HEK293 (cell line): ENCODE results near the gene PSMB11.

Experiments
- EGR2 ChIP-seq: fragments of 450-650 bp; formaldehyde crosslinking; IDR thresholded peaks from 2 replicates; pipeline ENCODE4 v1.5.1; 2016; ENCODE audit warnings: low read depth, missing biosample characterization, missing genetic modification characterization
- GLIS1 ChIP-seq: fragments of 450-650 bp; formaldehyde crosslinking; IDR thresholded peaks from 2 replicates; pipeline ENCODE4 v1.5.1; 2016; ENCODE audit warnings: missing biosample characterization, missing genetic modification characterization
- KLF1 ChIP-seq: fragments of 450-650 bp; formaldehyde crosslinking; IDR thresholded peaks from 2 replicates; pipeline ENCODE4 v1.5.1; 2016; ENCODE audit warnings: missing biosample characterization, missing genetic modification characterization
- MZF1 ChIP-seq: fragments of 450-650 bp; formaldehyde crosslinking; IDR thresholded peaks from 2 replicates; pipeline ENCODE4 v1.5.1; 2017; ENCODE audit warnings: missing biosample characterization, missing genetic modification characterization, borderline replicate concordance
- PATZ1 ChIP-seq: fragments of 450-650 bp; formaldehyde crosslinking; IDR thresholded peaks from 2 replicates; pipeline ENCODE4 v1.5.1; 2016; ENCODE audit warnings: missing biosample characterization, missing genetic modification characterization
- PRDM1 ChIP-seq: fragments of 450-650 bp; formaldehyde crosslinking; IDR thresholded peaks from 2 replicates; pipeline ENCODE4; 2016; ENCODE audit warnings: missing biosample characterization, missing genetic modification characterization
- ZBTB11 ChIP-seq: fragments of 450-650 bp; formaldehyde crosslinking; conservative IDR thresholded peaks from 2 replicates; pipeline ENCODE4 v1.5.1; 2016; ENCODE audit warnings: low read depth, missing biosample characterization, missing genetic modification characterization
- ZBTB21 ChIP-seq: fragments of 450-650 bp; formaldehyde crosslinking; IDR thresholded peaks from 2 replicates; pipeline ENCODE4 v1.5.1; 2017; ENCODE audit warnings: missing biosample characterization, missing genetic modification characterization
- ZFHX2 ChIP-seq: fragments of 450-650 bp; formaldehyde crosslinking; conservative IDR thresholded peaks from 2 replicates; pipeline ENCODE4 v1.5.1; 2016; ENCODE audit warnings: missing biosample characterization, missing genetic modification characterization
- ZNF184 ChIP-seq: fragments of 450-650 bp; IDR thresholded peaks from 2 replicates; pipeline ENCODE4 v1.5.1; 2018; ENCODE audit warnings: missing biosample characterization, mild to moderate bottlenecking, missing genetic modification characterization
- ZNF19 ChIP-seq: fragments of 450-650 bp; formaldehyde crosslinking; IDR thresholded peaks from 2 replicates; pipeline ENCODE4; 2016; ENCODE audit warnings: missing biosample characterization, missing genetic modification characterization, low read depth
- ZNF23 ChIP-seq: fragments of 450-650 bp; formaldehyde crosslinking; IDR thresholded peaks from 2 replicates; pipeline ENCODE4 v1.5.1; 2016; ENCODE audit warnings: missing biosample characterization, missing genetic modification characterization, borderline replicate concordance
- ZNF280C ChIP-seq: fragments of 450-650 bp; formaldehyde crosslinking; IDR thresholded peaks from 2 replicates; pipeline ENCODE4 v1.5.1; 2016; ENCODE audit warnings: missing biosample characterization, missing genetic modification characterization
- ZNF311 ChIP-seq: fragments of 450-650 bp; formaldehyde crosslinking; IDR thresholded peaks from 2 replicates; pipeline ENCODE4 v1.5.1; 2017; ENCODE audit warnings: missing biosample characterization, missing genetic modification characterization, borderline replicate concordance
- ZNF335 ChIP-seq: fragments of 450-650 bp; formaldehyde crosslinking; conservative IDR thresholded peaks from 2 replicates; pipeline ENCODE4 v1.5.1; 2016; ENCODE audit warnings: missing biosample characterization, missing genetic modification characterization
- ZNF398 ChIP-seq: fragments of 450-650 bp; formaldehyde crosslinking; IDR thresholded peaks from 2 replicates; pipeline ENCODE4 v1.5.1; 2017; ENCODE audit warnings: missing biosample characterization, missing genetic modification characterization
- ZNF449 ChIP-seq: fragments of 450-650 bp; formaldehyde crosslinking; IDR thresholded peaks from 2 replicates; pipeline ENCODE4 v1.5.1; 2017; ENCODE audit warnings: missing biosample characterization, mild to moderate bottlenecking, missing genetic modification characterization, moderate library complexity
- ZNF530 ChIP-seq: fragments of 450-650 bp; formaldehyde crosslinking; IDR thresholded peaks from 2 replicates; pipeline ENCODE4 v1.5.1; 2016; ENCODE audit warnings: low read depth, missing biosample characterization, missing genetic modification characterization
- ZNF558 ChIP-seq: fragments of 450-650 bp; formaldehyde crosslinking; IDR thresholded peaks from 2 replicates; pipeline ENCODE4 v1.5.1; 2016; ENCODE audit warnings: missing biosample characterization, missing genetic modification characterization
- ZNF585B ChIP-seq: fragments of 450-650 bp; formaldehyde crosslinking; IDR thresholded peaks from 2 replicates; pipeline ENCODE4 v1.5.1; 2016; ENCODE audit warnings: missing biosample characterization, missing genetic modification characterization
- ZNF596 ChIP-seq: fragments of 450-650 bp; IDR thresholded peaks from 2 replicates; pipeline ENCODE4 v1.5.0; 2018; ENCODE audit warnings: missing biosample characterization, mild to moderate bottlenecking, missing genetic modification characterization, moderate library complexity
- ZNF670 ChIP-seq: fragments of 450-650 bp; formaldehyde crosslinking; IDR thresholded peaks from 2 replicates; pipeline ENCODE4 v1.5.1; 2016; ENCODE audit warnings: missing biosample characterization, missing genetic modification characterization, low read depth
- ZNF692 ChIP-seq: fragments of 450-650 bp; formaldehyde crosslinking; IDR thresholded peaks from 2 replicates; pipeline ENCODE4 v1.5.1; 2016; ENCODE audit warnings: missing biosample characterization, missing genetic modification characterization
- ZNF704 ChIP-seq: fragments of 450-650 bp; formaldehyde crosslinking; IDR thresholded peaks from 2 replicates; pipeline ENCODE4 v1.5.1; 2016; ENCODE audit warnings: missing biosample characterization, missing genetic modification characterization
- ZSCAN23 ChIP-seq: fragments of 450-650 bp; formaldehyde crosslinking; IDR thresholded peaks from 2 replicates; pipeline ENCODE4 v1.5.1; 2016; ENCODE audit warnings: missing biosample characterization, missing genetic modification characterization

Gene PSMB11

GRCh38 chr14:23070262-23071129, 28.5 kb downstream of the PSMB11 start (continued):
- TF ChIP-seq ZNF398 (tag by site-specific recombination) (peak; percentile 30; the same call in 1 of the 2 replicates), ZNF692 (tag by site-specific recombination) (0 out of 2 replicates have a peak, but pooled peaks have one; percentile 28), ZNF585B (tag by site-specific recombination) (no peak), ZBTB11 (tag by site-specific recombination) (peak; percentile 71), KLF1 (tag by site-specific recombination) (peak; percentile 36; the same call in 1 of the 2 replicates), ZNF280C (tag by site-specific recombination) (no peak), ZNF23 (no peak), MZF1 (tag by site-specific recombination) (no peak), ZNF704 (tag by site-specific recombination) (no peak), ZNF335 (tag by site-specific recombination) (0 out of 2 replicates have a peak, but pooled peaks have one; percentile 26), ZNF184 (tag by site-specific recombination) (no peak), ZFHX2 (tag by site-specific recombination) (peak; percentile 54), GLIS1 (tag by site-specific recombination) (peak; percentile 64), ZBTB21 (tag by site-specific recombination) (no peak), ZNF19 (tag by site-specific recombination) (no peak), ZNF670 (no peak), ZSCAN23 (tag by site-specific recombination) (no peak), ZNF311 (tag by site-specific recombination) (no peak), ZNF558 (no peak), ZNF530 (tag by site-specific recombination) (no peak), EGR2 (tag by site-specific recombination) (peak; percentile 71; the same call in 1 of the 2 replicates), ZNF596 (no peak), ZNF449 (tag by site-specific recombination) (no peak), PRDM1 (tag by site-specific recombination) (peak; percentile 96), PATZ1 (peak; percentile 63)
